DOHH2 (cell line): Measurements from ENCODE around the gene MUC2.

ENCODE experiments used
- H3F3A ChIP-seq: fragments of 200-600 bp; sonication (generic), shearing (Covaris generic); 2 replicates; pipeline ENCODE4 v1.6.0; 2016; ENCODE audit warnings: antibody characterized with exemption, mild to moderate bottlenecking; ENCODE audit not compliant: control insufficient read depth, insufficient read depth
- H3K27ac ChIP-seq: fragments of 200-600 bp; sonication (generic); 2 replicates; pipeline ENCODE4 v1.5.1; 2014; ENCODE audit warnings: low read depth, mild to moderate bottlenecking, low read length, moderate library complexity
- H3K27me3 ChIP-seq: fragments of 200-600 bp; sonication (generic); 2 replicates; pipeline ENCODE4 v1.6.1; 2014; ENCODE audit warnings: mild to moderate bottlenecking, low read length, mixed read lengths; ENCODE audit not compliant: control insufficient read depth
- H3K36me3 ChIP-seq: fragments of 200-600 bp; sonication (generic); 2 replicates; pipeline ENCODE4 v1.6.1; 2014; ENCODE audit warnings: mild to moderate bottlenecking, low read length, moderate library complexity, mixed read lengths; ENCODE audit not compliant: control insufficient read depth
- H3K4me1 ChIP-seq: fragments of 200-600 bp; sonication (generic); 2 replicates; pipeline ENCODE4 v1.6.1; 2014; ENCODE audit warnings: mild to moderate bottlenecking, low read length, mixed read lengths; ENCODE audit not compliant: control insufficient read depth
- H3K4me2 ChIP-seq: fragments of 200-600 bp; sonication (generic); 2 replicates; pipeline ENCODE4 v1.6.0; 2014; ENCODE audit warnings: mild to moderate bottlenecking, low read length, moderate library complexity
- H3K4me3 ChIP-seq: fragments of 200-600 bp; sonication (generic); 2 replicates; pipeline ENCODE4 v1.5.1; 2014; ENCODE audit warnings: mild to moderate bottlenecking, low read length, mixed read lengths
- H3K79me2 ChIP-seq: fragments of 200-600 bp; sonication (generic); 2 replicates; pipeline ENCODE4 v1.6.1; 2014; ENCODE audit warnings: mild to moderate bottlenecking, low read length, mixed read lengths; ENCODE audit not compliant: control insufficient read depth
- H3K9me2 ChIP-seq: fragments of 200-600 bp; sonication (generic); replicated peaks from 2 replicates; pipeline ENCODE4 v1.6.1; 2014; ENCODE audit warnings: mild to moderate bottlenecking, low read length, mixed read lengths; ENCODE audit not compliant: control insufficient read depth
- H3K9me3 ChIP-seq: fragments of 200-600 bp; sonication (generic); 2 replicates; pipeline ENCODE4 v1.6.1; 2014; ENCODE audit warnings: antibody characterized with exemption, low read length, mixed read lengths; ENCODE audit not compliant: control insufficient read depth, insufficient read depth
- H4K20me1 ChIP-seq: fragments of 200-600 bp; sonication (generic); 2 replicates; pipeline ENCODE4 v1.6.0; 2014; ENCODE audit warnings: low read depth, mild to moderate bottlenecking, antibody characterized with exemption, low read length, moderate library complexity; ENCODE audit not compliant: control insufficient read depth, insufficient read depth
- EZH2phosphoT487 ChIP-seq: fragments of 200-600 bp; sonication (generic); IDR thresholded peaks from 2 replicates; pipeline ENCODE4 v1.6.1; 2017; ENCODE audit warnings: borderline replicate concordance, mild to moderate bottlenecking, antibody characterized with exemption, low read length, moderate library complexity, mixed read lengths
- TF ChIP-seq, protein P1 (sequence below): fragments of 200-600 bp; sonication (generic); IDR thresholded peaks from one replicate; pipeline ENCODE4 v1.5.1; 2014; ENCODE audit warnings: antibody characterized with exemption, mild to moderate bottlenecking, low read depth, low read length; ENCODE audit not compliant: poor library complexity, severe bottlenecking

Gene MUC2

DNA sequence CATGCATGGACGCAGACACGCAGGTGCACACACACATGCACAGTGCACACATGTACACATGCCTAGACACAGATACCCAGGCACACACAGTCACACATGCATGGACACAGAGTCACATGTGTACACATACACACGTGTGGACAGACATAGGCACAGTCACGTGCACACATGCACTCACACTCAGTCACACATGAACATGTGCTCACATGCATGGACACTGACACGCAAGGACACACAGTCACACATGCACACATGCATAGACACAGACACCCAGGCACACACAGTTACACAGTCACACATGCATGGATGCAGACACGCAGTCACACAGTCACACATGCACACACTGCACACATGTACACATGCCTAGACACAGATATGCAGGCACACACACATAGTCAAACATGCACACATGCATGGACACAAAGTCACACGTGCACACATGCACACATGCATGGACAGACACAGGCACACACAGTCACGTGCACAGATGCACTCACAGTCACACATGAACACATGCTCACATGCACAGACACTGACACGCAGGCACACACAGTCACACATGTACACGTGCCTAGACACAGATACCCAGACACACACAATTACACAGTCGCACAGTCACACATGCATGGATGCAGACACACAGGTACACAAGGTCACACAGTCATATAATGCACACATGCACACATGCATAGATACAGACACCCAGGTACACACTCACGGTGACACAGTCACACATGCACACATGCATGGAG lies 16.8 kb downstream of the MUC2 start:
- Histone ChIP-seq H3F3A (no peaks in the 10 kb centered on the region), H3K9me3 (peaks cover 25% of the 10 kb centered on the region; the same call in 1 of the 2 replicates), H3K36me3 (no peaks in the 10 kb centered on the region), H3K27ac (no peak overlapping the region), H3K27me3 (no peaks in the 10 kb centered on the region), H3K4me1 (no peaks in the 10 kb centered on the region), H4K20me1 (no peaks in the 10 kb centered on the region), H3K79me2 (no peaks in the 10 kb centered on the region), H3K9me2 (no peaks in the 10 kb centered on the region), H3K4me2 (no peak overlapping the region), H3K4me3 (no peak overlapping the region)
- no peak for TF ChIP-seq EZH2phosphoT487
- TF ChIP-seq, protein P1, sequence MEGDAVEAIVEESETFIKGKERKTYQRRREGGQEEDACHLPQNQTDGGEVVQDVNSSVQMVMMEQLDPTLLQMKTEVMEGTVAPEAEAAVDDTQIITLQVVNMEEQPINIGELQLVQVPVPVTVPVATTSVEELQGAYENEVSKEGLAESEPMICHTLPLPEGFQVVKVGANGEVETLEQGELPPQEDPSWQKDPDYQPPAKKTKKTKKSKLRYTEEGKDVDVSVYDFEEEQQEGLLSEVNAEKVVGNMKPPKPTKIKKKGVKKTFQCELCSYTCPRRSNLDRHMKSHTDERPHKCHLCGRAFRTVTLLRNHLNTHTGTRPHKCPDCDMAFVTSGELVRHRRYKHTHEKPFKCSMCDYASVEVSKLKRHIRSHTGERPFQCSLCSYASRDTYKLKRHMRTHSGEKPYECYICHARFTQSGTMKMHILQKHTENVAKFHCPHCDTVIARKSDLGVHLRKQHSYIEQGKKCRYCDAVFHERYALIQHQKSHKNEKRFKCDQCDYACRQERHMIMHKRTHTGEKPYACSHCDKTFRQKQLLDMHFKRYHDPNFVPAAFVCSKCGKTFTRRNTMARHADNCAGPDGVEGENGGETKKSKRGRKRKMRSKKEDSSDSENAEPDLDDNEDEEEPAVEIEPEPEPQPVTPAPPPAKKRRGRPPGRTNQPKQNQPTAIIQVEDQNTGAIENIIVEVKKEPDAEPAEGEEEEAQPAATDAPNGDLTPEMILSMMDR = no peak

GRCh38 chr11:1092145-1092670 lies 17.5 kb downstream of the MUC2 start:
- Histone ChIP-seq H3K9me2 (no peaks in the 10 kb centered on the region), H3K27me3 (no peaks in the 10 kb centered on the region), H3K4me3 (no peak overlapping the region), H3K9me3 (peaks cover 25% of the 10 kb centered on the region; the same call in 1 of the 2 replicates), H3K79me2 (no peaks in the 10 kb centered on the region), H4K20me1 (no peaks in the 10 kb centered on the region), H3K4me2 (no peak overlapping the region), H3K36me3 (no peaks in the 10 kb centered on the region), H3K4me1 (no peaks in the 10 kb centered on the region), H3F3A (no peaks in the 10 kb centered on the region), H3K27ac (no peak overlapping the region)
- TF ChIP-seq, protein P1 = no peak

GRCh38 chr11:1092919-1093318 lies 18.2 kb downstream of the MUC2 start:
- no peak for TF ChIP-seq EZH2phosphoT487
- TF ChIP-seq, protein P1 = no peak
- Histone ChIP-seq H3F3A (no peaks in the 10 kb centered on the region), H3K4me1 (no peaks in the 10 kb centered on the region), H3K4me2 (no peak overlapping the region), H3K36me3 (no peaks in the 10 kb centered on the region), H4K20me1 (no peaks in the 10 kb centered on the region), H3K27ac (no peak overlapping the region), H3K4me3 (no peak overlapping the region), H3K9me3 (peaks cover 25% of the 10 kb centered on the region; the same call in 1 of the 2 replicates), H3K9me2 (no peaks in the 10 kb centered on the region), H3K79me2 (no peaks in the 10 kb centered on the region), H3K27me3 (no peaks in the 10 kb centered on the region)
